Measurements from ENCODE around the gene C19orf25.

C19orf25 gene

DNA sequence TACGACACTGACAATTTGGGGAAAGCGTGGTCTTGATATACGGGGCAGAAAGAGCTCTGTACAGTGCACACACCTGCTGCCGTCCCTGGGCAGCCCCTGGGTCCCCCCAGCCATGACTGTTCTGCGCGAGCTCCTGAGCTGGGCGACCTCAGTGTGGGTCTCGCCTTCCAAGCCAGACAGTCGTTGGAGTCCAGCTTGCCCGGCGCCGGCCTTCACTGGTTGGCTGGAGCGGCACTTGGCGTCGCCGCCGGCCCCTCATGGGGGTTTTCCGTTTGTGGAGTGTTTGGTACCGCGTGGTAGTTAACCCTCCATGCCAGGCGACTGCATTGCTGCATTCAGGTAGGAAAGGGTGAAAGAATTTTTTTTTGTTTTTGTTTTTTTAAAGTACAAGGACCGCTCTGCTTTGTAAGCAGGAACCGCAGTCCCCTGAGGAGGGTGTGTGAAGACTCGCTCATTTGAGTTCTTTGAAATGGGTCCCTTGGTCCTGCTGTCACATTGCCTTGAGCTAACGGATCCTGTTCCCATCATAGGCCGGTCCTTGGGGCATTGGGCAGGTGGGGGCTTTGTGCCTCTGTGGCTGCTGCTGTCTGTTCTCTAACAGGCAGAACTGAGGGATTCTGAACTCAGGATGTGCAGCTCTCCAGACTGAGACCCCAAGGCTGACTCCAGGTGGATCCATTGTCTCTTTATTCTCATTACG, 51.6 kb downstream of the C19orf25 start:
- no peak for DNase-seq

DNA sequence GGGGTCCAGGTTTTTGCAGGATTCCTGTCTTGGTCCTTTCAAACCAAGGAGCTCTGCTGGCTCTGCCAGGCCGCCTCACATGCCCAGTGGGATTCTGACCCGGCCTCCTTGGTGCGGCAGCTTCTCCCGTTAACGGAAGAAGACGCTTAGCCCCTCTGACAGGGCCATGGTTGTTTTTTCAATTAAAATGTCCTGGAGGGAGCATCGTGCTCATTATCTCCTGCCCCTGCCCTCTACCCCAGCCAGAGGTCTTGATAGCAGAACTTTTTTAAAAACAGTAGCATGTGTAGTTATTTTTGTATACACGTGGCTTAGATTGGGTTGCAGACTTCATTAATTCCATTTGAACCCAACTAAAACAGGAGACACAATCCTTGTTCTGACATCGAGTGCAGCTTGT, 52.3 kb downstream of the C19orf25 start:
- no peak for DNase-seq

DNA sequence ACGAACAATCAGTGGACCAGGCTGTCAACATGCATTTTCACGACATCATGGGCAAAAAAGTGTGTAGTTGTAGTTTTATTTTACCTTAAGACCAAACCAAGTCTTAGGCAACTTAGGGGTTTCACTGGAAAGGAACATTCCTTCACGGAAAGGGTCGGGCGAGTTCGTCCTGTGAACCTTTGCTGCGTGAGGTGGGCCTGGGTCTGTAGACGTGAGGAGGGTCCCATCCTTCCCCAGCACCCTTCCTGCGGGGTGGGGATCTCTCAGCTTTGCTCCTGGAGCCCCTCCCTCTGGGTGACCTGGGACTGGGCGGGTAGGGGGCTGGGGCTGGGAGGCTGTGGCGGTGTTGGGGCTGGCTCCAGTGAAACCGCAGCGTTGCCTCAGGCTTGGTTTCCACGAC, 53.1 kb downstream of the C19orf25 start:
- no peak for DNase-seq

DNA sequence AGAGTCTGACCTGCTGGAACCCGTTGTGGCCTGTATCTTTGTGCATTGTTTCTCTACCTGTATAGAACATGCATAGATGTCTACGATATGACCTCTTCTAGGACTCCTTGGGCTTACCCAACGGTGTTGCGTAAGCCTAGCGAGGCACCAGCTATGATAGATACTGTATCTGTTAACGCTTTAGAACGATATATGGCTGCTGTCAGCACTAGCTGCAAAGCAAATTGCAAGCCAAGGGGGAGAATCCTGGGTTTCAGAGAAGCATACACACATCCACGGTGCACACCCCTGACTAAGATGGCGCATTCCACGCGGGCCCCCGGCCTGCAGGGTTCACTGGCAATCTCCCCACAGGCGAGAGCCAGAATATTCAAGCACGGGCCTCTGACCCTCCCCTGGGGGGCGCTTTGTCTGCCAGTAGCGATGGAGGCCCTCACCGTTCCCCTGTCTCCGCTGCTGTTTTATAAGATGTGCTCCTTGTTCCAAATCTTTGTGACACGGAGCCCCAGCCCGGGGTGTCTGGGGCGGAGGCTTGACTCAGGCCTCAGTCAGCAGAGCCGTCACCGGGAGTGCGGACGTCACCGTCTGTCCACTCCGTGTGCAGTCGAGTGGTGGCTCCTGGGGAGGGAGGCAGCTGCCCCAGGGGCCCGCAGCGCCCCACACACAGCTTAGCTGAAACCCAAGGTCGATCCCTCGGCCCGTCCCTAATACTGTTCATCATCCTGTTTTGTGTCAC, 53.7 kb downstream of the C19orf25 start:
- no peak for DNase-seq

DNA sequence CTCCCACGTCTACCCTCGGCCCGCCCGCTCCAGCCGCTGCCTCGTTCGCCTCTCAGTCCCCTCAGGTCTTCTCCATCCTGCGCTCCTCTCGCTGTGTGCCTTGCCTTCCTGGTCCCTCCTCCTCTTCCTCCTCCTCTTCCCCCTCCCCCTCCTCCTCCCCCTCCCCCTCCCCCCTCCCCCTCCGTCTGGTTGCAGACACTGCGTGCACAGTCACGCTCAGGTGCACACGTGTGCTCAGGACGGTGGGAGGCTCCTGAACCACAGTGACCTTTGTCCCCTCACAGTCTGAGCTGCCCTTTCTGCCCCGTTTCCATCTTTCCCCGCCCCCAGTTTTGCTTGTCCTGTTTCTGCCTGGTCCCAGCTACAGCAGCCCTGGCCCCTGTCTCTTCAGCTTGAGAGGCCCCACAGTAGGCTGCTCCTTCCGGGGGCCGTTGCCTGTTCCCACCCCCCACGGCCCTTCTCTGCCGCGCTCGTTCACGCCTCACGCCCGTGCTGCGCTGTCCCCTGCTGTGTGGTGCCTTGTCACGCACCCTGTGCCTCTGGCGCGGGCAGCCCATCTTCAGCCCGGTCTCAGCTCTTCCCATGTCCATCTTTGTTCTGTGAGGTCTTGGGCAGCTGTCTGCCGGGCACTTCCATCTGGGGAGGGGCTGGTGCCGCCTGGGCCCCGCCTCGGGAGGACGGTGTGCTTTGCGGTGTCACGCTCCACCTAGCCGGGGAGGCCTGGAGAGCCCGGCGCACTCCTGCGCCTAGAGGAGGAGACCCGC, 54.6 kb downstream of the C19orf25 start:
- DNase-seq: no peak

DNA sequence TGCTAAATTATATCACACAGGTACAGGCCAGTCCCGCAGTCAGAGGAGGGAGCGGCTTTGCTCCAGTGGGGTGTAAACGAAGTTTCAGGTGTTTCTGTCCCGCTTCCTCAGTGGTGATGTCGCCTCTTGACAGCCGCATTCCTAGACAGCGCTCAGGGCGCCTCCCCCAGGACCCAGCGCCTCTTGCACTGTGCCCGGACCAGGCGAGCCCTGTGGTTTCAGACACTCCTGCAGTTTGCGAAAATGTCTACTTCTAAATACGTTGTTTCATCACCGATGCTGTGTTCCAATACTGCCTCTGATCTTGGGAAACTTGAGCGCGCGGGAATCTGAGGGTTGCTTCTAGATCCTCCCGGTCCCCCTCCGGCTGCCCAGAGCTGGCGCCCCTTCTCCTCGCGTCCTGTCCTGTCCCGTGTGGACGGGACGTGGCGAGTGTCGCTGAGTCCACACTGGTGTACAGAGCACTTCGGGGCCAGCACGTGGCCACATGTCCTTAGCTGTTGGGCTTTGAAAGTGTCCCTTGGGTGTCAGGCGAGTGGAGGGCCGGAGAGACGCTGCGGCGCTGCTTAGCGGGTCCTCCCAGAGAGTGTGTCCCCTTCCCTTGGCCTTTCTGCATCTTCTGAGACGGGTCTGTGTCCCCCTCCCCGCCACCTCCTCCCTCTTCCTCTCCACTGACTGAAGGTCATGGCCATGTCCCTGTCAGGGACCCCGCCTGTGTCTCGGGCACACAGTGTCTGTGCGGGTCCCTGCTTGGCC, 55.4 kb downstream of the C19orf25 start:
- no peak for DNase-seq

Measured in GDM1 (cell line).